Measurements from ENCODE around the gene TRDMT1.

DNA sequence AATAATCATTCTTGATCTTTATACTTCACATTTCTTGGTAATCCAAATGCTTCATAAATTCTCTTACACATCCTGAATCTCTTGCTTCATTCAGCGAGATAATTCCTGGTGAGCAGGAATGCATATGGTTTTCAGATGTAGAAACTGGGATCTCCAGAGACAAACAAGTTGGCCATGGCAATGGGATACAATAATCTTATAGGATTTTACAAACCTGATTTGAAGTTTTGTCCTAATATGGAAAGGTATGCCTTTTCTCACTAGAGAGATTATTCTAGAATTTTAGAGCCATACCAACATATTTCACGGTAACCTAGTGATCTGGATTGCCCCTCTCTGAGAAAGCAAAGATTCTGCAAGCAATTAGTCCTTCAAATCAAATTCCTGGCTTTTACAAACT, 13.1 kb upstream of the TRDMT1 start:
- TF ChIP-seq, protein P1, sequence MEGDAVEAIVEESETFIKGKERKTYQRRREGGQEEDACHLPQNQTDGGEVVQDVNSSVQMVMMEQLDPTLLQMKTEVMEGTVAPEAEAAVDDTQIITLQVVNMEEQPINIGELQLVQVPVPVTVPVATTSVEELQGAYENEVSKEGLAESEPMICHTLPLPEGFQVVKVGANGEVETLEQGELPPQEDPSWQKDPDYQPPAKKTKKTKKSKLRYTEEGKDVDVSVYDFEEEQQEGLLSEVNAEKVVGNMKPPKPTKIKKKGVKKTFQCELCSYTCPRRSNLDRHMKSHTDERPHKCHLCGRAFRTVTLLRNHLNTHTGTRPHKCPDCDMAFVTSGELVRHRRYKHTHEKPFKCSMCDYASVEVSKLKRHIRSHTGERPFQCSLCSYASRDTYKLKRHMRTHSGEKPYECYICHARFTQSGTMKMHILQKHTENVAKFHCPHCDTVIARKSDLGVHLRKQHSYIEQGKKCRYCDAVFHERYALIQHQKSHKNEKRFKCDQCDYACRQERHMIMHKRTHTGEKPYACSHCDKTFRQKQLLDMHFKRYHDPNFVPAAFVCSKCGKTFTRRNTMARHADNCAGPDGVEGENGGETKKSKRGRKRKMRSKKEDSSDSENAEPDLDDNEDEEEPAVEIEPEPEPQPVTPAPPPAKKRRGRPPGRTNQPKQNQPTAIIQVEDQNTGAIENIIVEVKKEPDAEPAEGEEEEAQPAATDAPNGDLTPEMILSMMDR (IDR thresholded peaks at IDR 0.05), result no peak
- TF ChIP-seq POLR2A (IDR thresholded peaks at IDR 0.05), result no peak
